Measurements from ENCODE around the gene TMEM61.

The TMEM61 gene

DNA sequence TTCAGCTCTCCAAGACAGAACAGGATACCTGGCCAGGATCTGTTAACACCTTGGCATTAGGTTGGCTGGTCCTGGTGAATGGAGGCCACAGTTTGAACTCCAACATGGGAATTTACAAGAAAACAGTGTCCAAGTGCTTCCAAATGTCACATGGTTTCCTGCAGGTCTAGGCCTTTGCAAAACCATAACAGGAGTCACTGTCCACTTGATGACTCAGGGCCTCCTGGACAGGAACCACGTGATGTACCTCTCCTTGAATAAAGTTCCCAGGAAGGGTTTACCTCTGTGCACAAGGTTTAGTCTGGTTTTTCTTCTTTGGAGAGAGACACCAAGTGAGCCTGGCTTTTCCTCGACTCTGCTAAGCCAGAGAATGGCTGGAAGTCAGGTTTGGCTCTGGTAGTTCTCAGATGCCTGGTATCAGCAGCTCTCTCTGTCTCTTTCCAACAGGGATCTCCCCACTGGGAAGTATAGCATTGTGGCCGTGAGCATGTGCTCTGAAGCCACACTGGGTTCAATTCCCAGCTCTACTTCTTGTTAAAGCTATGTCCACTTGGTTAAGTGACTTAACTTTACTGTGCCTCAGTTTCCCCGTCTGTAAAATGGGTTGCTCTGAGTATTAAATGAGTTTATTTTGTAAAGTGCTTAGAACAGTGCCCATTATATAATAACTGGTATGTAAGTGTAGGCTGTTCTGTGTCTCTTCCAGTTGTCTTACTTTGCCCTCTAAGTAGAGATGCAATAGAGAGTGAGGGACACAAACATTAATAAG is 27.3 kb upstream of the TMEM61 start:
- TF ChIP-seq GATA2 (IDR thresholded peaks at IDR 0.05; ENCODE audit: low read depth, low read length), result no peak
- TF ChIP-seq GATA3 (IDR thresholded peaks at IDR 0.05; ENCODE audit: low read depth, low read length), result no peak

DNA sequence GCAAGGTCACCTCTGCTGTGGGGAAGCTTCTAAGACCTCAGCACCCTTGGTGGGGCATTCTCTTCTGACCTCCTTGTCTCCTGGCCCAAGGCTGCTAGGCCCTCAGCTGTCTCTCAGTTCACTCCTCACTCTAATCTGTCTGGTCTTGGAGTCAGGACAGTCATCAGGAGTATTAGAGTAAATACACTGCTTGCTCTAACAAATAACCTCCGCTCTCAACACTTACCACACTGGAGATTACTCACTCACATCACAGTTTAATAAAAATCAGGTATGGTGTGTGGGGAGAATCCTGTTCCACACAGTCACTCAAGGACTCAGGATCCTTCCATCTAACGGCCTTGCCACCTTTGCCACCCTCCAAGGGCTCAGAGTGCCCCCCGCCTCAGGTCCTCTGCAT is 26.6 kb upstream of the TMEM61 start:
- no peak for TF ChIP-seq GATA3 (IDR thresholded peaks at IDR 0.05; ENCODE audit: low read depth, low read length)
- no peak for TF ChIP-seq GATA2 (IDR thresholded peaks at IDR 0.05; ENCODE audit: low read depth, low read length)

- no peak for TF ChIP-seq GATA2 (IDR thresholded peaks at IDR 0.05; ENCODE audit: low read depth, low read length)
- TF ChIP-seq GATA3 (IDR thresholded peaks at IDR 0.05; ENCODE audit: low read depth, low read length), result no peak
Observed at GRCh38 chr1:54955359-54955758, 25.1 kb upstream of the TMEM61 start.

DNA sequence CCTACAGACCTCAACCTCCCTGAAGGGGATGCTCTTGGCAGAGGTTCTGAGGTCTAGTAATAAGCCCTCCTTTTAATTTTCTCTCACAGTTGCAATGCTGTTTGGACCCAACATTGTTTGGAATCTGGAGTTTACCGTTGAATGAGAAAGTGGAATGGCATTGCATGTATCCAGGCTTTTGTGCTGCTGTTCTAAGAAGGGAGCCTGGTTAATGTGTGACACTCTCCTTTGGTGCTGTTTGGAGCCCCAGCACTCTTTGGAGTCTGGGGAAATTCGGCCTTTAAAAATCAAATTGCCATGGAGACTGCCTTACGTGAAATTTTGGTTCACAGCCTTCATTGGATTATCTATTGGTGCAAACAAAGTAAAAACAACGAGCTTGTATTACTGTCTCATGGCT is 23.7 kb upstream of the TMEM61 start:
- TF ChIP-seq GATA3 (IDR thresholded peaks at IDR 0.05; ENCODE audit: low read depth, low read length), result no peak
- TF ChIP-seq GATA2 (IDR thresholded peaks at IDR 0.05; ENCODE audit: low read depth, low read length), result no peak

GRCh38 chr1:54959241-54959640 is 21.2 kb upstream of the TMEM61 start:
- TF ChIP-seq GATA2 (IDR thresholded peaks at IDR 0.05; ENCODE audit: low read depth, low read length), result no peak

DNA sequence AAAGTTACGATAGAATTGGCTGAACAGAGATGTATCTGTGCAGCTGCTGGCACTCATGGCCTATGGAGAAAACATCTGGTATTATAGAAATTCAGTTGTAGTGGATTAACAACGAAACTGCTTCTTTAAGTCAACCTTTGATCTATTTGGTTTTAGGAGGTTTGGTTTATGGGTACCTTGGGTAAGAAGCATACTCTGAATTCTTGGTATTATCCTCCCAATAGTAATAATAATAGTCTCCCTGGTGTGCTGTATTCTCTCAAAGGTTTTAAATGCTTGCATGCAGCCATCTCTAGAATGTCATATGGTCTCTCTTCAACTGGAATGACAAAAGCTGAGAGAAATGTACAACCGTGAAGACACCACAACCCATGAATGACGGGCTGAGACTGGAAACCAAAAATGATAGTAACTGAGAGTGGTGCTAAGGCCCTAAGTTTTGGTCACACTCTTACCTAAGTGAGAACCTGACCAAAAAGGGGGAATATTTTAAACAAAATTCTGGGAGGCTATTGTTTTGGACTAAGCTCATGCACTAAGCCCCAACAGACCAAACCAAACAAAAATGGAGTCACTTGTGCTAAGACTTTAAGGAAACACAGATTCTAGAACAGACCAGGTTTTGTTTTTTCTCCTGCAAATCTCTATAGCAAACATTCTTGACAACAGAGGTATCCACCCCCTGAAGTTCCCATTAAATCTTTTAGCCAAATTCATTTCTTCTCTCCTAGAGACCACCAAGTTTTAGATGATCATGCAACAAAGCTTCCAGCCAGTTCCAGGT is 17.6 kb upstream of the TMEM61 start:
- TF ChIP-seq GATA2 (IDR thresholded peaks at IDR 0.05; ENCODE audit: low read depth, low read length) (no peak), GATA3 (IDR thresholded peaks at IDR 0.05; ENCODE audit: low read depth, low read length) (no peak)

DNA sequence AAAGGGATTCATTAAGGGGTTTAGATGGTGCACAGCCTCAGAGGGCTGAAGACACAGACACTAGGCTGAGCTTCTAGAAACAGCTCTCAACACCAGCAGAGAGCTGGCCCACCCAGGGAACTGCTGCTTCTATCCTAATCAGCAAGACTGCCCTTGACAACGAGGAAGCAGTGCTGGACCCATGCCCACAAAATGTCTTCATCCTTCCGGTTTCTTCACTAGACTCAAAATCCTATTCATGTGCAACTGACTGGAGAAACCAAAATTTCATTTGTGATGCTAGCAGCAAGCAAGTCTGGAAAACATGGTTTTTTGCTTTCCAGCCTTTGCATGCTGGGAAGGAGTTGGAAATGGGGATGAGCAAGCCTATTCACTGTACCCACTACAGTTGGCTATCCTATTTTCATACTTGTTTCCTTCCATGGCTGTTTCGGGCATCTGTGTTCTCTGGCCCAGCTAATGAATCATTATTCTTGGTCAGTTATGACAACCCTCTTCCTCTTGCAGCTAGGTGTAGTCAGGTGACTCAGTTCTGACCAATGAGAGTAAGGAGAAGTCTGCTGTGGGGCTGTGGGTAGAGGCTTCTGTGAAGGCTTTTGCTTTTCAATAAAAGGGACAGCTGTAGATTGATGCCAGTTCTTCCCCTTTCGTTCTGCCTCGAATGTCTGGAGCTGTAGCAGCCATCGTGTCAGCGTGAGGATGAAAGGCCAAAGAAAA is 14.6 kb upstream of the TMEM61 start:
- no peak for TF ChIP-seq GATA3 (IDR thresholded peaks at IDR 0.05; ENCODE audit: low read depth, low read length)
- no peak for TF ChIP-seq GATA2 (IDR thresholded peaks at IDR 0.05; ENCODE audit: low read depth, low read length)

- TF ChIP-seq GATA2 (IDR thresholded peaks at IDR 0.05; ENCODE audit: low read depth, low read length), result no peak
- no peak for TF ChIP-seq GATA3 (IDR thresholded peaks at IDR 0.05; ENCODE audit: low read depth, low read length)
Observed at GRCh38 chr1:54967372-54967771, 13.1 kb upstream of the TMEM61 start.

- TF ChIP-seq GATA2 (IDR thresholded peaks at IDR 0.05; ENCODE audit: low read depth, low read length) (no peak), GATA3 (IDR thresholded peaks at IDR 0.05; ENCODE audit: low read depth, low read length) (no peak)
Observed at GRCh38 chr1:54968551-54968950, 11.9 kb upstream of the TMEM61 start.

DNA sequence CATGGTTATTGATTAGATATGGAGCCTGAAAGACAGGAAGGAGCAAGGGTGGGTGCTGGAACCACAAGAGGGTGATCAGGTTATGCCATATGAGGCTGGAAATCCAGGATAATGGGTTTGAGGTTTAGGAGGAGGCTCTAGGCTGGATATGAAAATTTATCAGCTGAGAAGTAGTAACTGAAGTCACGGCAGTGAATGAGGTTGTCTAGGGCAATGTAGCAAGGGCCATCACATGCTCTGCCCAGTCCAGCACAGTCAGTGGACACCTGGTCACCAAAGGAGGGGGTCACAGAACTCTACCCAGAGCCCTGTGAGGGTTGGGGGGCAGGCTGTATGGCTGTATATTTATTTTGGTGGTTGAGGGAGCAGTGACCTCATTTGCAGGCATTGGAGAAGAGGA is 10.5 kb upstream of the TMEM61 start:
- TF ChIP-seq GATA3 (IDR thresholded peaks at IDR 0.05; ENCODE audit: low read depth, low read length) (no peak), GATA2 (IDR thresholded peaks at IDR 0.05; ENCODE audit: low read depth, low read length) (no peak)

DNA sequence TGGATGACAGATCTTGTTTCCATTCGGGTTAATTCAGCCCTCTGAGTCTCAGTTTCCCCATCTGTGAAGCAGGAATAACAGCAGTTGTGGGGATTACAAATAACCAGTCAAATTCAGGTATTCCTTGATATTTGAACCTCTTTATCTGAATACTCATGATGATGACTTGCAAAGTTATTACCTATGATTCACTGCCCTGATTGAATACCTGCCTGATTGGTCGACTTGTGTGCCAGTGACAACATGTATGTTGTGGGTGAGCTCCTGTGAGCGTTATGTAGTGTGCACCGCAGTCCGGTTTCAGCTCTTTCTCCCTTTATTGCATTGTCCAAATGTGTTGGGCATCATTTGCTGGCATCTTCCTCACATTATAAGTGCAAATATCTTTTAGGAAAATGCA is 9.5 kb upstream of the TMEM61 start:
- no peak for TF ChIP-seq GATA3 (IDR thresholded peaks at IDR 0.05; ENCODE audit: low read depth, low read length)

GRCh38 chr1:54971317-54971791 is 9.1 kb upstream of the TMEM61 start:
- no peak for TF ChIP-seq GATA2 (IDR thresholded peaks at IDR 0.05; ENCODE audit: low read depth, low read length)
- TF ChIP-seq GATA3 (IDR thresholded peaks at IDR 0.05; ENCODE audit: low read depth, low read length), result no peak

- TF ChIP-seq GATA2 (IDR thresholded peaks at IDR 0.05; ENCODE audit: low read depth, low read length) (no peak), GATA3 (IDR thresholded peaks at IDR 0.05; ENCODE audit: low read depth, low read length) (no peak)
Observed at GRCh38 chr1:54972436-54972835, 8.0 kb upstream of the TMEM61 start.

DNA sequence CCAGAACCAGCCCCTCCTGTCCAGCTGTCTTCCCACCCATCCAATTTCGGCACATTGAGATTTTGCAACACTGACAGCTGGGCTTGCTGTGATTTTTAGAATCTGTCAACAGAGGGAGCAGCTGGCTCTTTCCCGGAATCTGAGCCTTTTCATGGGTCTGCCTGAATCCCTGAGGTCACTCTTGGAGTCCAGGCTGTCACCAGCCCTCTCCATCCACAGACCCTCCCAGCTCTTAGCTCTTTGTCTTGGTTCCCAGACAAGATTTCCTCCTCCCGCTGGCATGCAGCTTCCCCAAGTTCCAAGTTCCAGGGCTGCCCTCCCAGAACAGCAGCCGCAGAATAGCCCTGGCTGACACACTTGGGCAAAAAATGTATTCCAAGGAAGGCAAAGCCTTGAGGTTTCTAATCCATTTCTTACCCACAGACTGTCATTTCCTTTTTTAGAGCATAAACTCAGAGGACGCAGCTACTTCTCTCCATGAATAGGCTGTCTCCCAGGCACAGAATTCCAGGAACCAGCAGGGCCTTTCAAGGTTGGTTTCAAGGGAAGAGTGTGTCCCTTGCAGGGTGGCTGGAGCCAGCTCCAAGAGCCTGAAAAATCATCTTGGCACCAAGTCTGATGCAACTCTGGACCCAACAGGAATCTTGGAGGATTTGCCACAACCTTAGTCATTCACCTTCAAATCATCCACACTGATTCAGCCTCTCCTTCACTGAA is 7.1 kb upstream of the TMEM61 start:
- TF ChIP-seq GATA3 (IDR thresholded peaks at IDR 0.05; ENCODE audit: low read depth, low read length) (no peak), GATA2 (IDR thresholded peaks at IDR 0.05; ENCODE audit: low read depth, low read length) (no peak)

Measured in SH-SY5Y (cell line).